HG02571 (cell line): ENCODE data around the gene C1orf35.

Experiments used
- ATAC-seq: cut with Tn5 transposase; IDR thresholded peaks from one replicate; pipeline ENCODE4 v1.9.1; 2021; ENCODE audit warnings: mild to moderate bottlenecking, moderate library complexity; ENCODE audit not compliant: unreplicated experiment

The C1orf35 gene

GRCh38 chr1:228095938-228096337, 7.2 kb downstream of the C1orf35 start:
- ATAC-seq: no peak

- no peak for ATAC-seq
Observed at GRCh38 chr1:228095161-228095560, 8.0 kb downstream of the C1orf35 start.

GRCh38 chr1:228094432-228095016, 8.6 kb downstream of the C1orf35 start:
- no peak for ATAC-seq

GRCh38 chr1:228093050-228093906, 9.8 kb downstream of the C1orf35 start:
- no peak for ATAC-seq

GRCh38 chr1:228092342-228093049, 10.6 kb downstream of the C1orf35 start:
- ATAC-seq: no peak

- no peak for ATAC-seq
Observed at GRCh38 chr1:228091084-228091483, 12.0 kb downstream of the C1orf35 start.

- ATAC-seq: no peak
Observed at GRCh38 chr1:228090613-228091081, 12.5 kb downstream of the C1orf35 start.

GRCh38 chr1:228089519-228090380, 13.4 kb downstream of the C1orf35 start:
- no peak for ATAC-seq

- no peak for ATAC-seq
Observed at GRCh38 chr1:228088586-228089498, 14.3 kb downstream of the C1orf35 start.

GRCh38 chr1:228087771-228088251, 15.3 kb downstream of the C1orf35 start:
- ATAC-seq: no peak

GRCh38 chr1:228085287-228085951, 17.7 kb downstream of the C1orf35 start:
- no peak for ATAC-seq

GRCh38 chr1:228084797-228085196, 18.3 kb downstream of the C1orf35 start:
- no peak for ATAC-seq

GRCh38 chr1:228084325-228084724, 18.8 kb downstream of the C1orf35 start:
- no peak for ATAC-seq

- no peak for ATAC-seq
Observed at GRCh38 chr1:228083871-228084278, 19.2 kb downstream of the C1orf35 start.

GRCh38 chr1:228082918-228083870, 19.9 kb downstream of the C1orf35 start:
- peak; percentile 11 for ATAC-seq

- ATAC-seq: peak; percentile 60
Observed at GRCh38 chr1:228082214-228082917, 20.8 kb downstream of the C1orf35 start, which contains the start of gene ARF1. Gene ARF1, plus strand, starts transcription at chr1:228082708. Its CDS starts 14,407 bp downstream, at chr1:228097115.

GRCh38 chr1:228081578-228082213, 21.4 kb downstream of the C1orf35 start:
- peak; percentile 10 for ATAC-seq
